H9 (cell line): ENCODE results near the gene PCDHA4. TPM values are rescaled to one million over a fixed set of nuclear protein-coding genes. Genes with fewer than 3 reads are reported as not detected.

Source experiments
- DNase-seq: peaks from one replicate; pipeline ENCODE4 v3.0.0-alpha.2; 2017
- H2AFZ ChIP-seq: one replicate; pipeline ENCODE4 v1.6.1; 2013; ENCODE audit warnings: mild to moderate bottlenecking, low read length, control low read depth, moderate library complexity
- H2AK5ac ChIP-seq: 2 replicates; pipeline ENCODE4 v1.6.1; 2013; ENCODE audit warnings: low read length, control low read depth, mixed read lengths; ENCODE audit not compliant: insufficient read length
- H2BK120ac ChIP-seq: one replicate; pipeline ENCODE4 v1.6.1; 2013; ENCODE audit warnings: low read depth, mild to moderate bottlenecking, low read length, control low read depth, inconsistent platforms; ENCODE audit not compliant: poor library complexity, severe bottlenecking
- H2BK12ac ChIP-seq: 2 replicates; pipeline ENCODE4 v1.6.1; 2013; ENCODE audit warnings: low read length, control low read depth, mixed read lengths, low read depth; ENCODE audit not compliant: insufficient read length
- H2BK15ac ChIP-seq: 2 replicates; pipeline ENCODE4 v1.6.1; 2013; ENCODE audit warnings: low read depth, low read length, control low read depth
- H2BK20ac ChIP-seq: one replicate; pipeline ENCODE4 v1.6.1; 2013; ENCODE audit warnings: low read depth, mild to moderate bottlenecking, low read length, control low read depth, inconsistent platforms; ENCODE audit not compliant: poor library complexity, severe bottlenecking
- H2BK5ac ChIP-seq: 2 replicates; pipeline ENCODE4 v1.6.1; 2013; ENCODE audit warnings: low read length, control low read depth, mixed read lengths; ENCODE audit not compliant: insufficient read length
- H3K14ac ChIP-seq: 2 replicates; pipeline ENCODE4 v1.6.1; 2013; ENCODE audit warnings: low read length, control low read depth; ENCODE audit not compliant: insufficient read depth
- H3K18ac ChIP-seq: 2 replicates; pipeline ENCODE4 v1.6.1; 2013; ENCODE audit warnings: low read depth, mild to moderate bottlenecking, mixed read lengths, low read length, control low read depth; ENCODE audit not compliant: insufficient read length
- H3K23ac ChIP-seq: 2 replicates; pipeline ENCODE4 v1.6.1; 2013; ENCODE audit warnings: low read length, control low read depth, mixed read lengths, low read depth; ENCODE audit not compliant: insufficient read length
- H3K23me2 ChIP-seq: 2 replicates; pipeline ENCODE4 v1.6.1; 2013; ENCODE audit warnings: low read depth, mild to moderate bottlenecking, mixed read lengths, low read length, control low read depth; ENCODE audit not compliant: insufficient read length, poor library complexity, severe bottlenecking
- H3K27ac ChIP-seq: 2 replicates; pipeline ENCODE4 v1.5.1; 2013; ENCODE audit warnings: low read length, control low read depth, mixed read lengths, low read depth; ENCODE audit not compliant: insufficient read length
- H3K27me3 ChIP-seq: 2 replicates; pipeline ENCODE4 v1.6.1; 2013; ENCODE audit warnings: low read length, control low read depth, inconsistent platforms; ENCODE audit not compliant: insufficient read depth
- H3K4ac ChIP-seq: 2 replicates; pipeline ENCODE4 v1.6.1; 2013; ENCODE audit warnings: low read depth, mild to moderate bottlenecking, control low read depth, inconsistent platforms, low read length, moderate library complexity
- H3K4me1 ChIP-seq: 2 replicates; pipeline ENCODE4 v1.6.1; 2013; ENCODE audit warnings: low read length, control low read depth, inconsistent platforms; ENCODE audit not compliant: insufficient read depth
- H3K4me2 ChIP-seq: 2 replicates; pipeline ENCODE4 v1.6.1; 2013; ENCODE audit warnings: low read length, control low read depth, mixed read lengths; ENCODE audit not compliant: insufficient read length, insufficient read depth
- H3K56ac ChIP-seq: 2 replicates; pipeline ENCODE4 v1.6.1; 2013; ENCODE audit warnings: low read depth, mild to moderate bottlenecking, mixed read lengths, low read length, control low read depth; ENCODE audit not compliant: insufficient read length
- H3K79me1 ChIP-seq: 2 replicates; pipeline ENCODE4 v1.6.1; 2013; ENCODE audit warnings: low read depth, mild to moderate bottlenecking, moderate library complexity, low read length, control low read depth, inconsistent platforms; ENCODE audit not compliant: insufficient read depth, poor library complexity, severe bottlenecking
- H3K79me2 ChIP-seq: 2 replicates; pipeline ENCODE4 v1.6.1; 2013; ENCODE audit warnings: low read length, control low read depth, inconsistent platforms; ENCODE audit not compliant: insufficient read depth
- H3K9ac ChIP-seq: 2 replicates; pipeline ENCODE4 v1.6.1; 2013; ENCODE audit warnings: low read length, control low read depth, mixed read lengths; ENCODE audit not compliant: insufficient read length; ENCODE audit errors: extremely low read depth
- H3K9me3 ChIP-seq: one replicate; pipeline ENCODE4 v1.6.1; 2013; ENCODE audit warnings: low read depth, low read length, inconsistent platforms; ENCODE audit not compliant: control insufficient read depth
- H3T11ph ChIP-seq: one replicate; pipeline ENCODE4 v1.6.1; 2013; ENCODE audit warnings: mild to moderate bottlenecking, low read length, control low read depth, inconsistent platforms
- H4K20me1 ChIP-seq: one replicate; pipeline ENCODE4 v1.6.1; 2013; ENCODE audit not compliant: control insufficient read depth, insufficient read length, insufficient read depth
- H4K5ac ChIP-seq: 2 replicates; pipeline ENCODE4 v1.6.1; 2013; ENCODE audit warnings: low read depth, mild to moderate bottlenecking, mixed read lengths, low read length, control low read depth; ENCODE audit not compliant: insufficient read length
- H4K8ac ChIP-seq: replicated peaks from 2 replicates; pipeline ENCODE4 v1.6.1; 2013; ENCODE audit warnings: low read length, control low read depth, mixed read lengths, low read depth; ENCODE audit not compliant: insufficient read length
- H4K91ac ChIP-seq: 2 replicates; pipeline ENCODE4 v1.6.1; 2013; ENCODE audit warnings: low read depth, mild to moderate bottlenecking, moderate library complexity, mixed read lengths, low read length, control low read depth; ENCODE audit not compliant: insufficient read length
- H3K27ac Mint-ChIP-seq, 3 experiments: 2 replicates in 2 of 3; 3 replicates in 1 of 3; pipeline ENCODE4 v1.8.0; 2020 to 2021; ENCODE audit warnings: mixed read lengths in 3 of 3, mild to moderate bottlenecking in 1 of 3, moderate library complexity in 1 of 3
- H3K27me3 Mint-ChIP-seq: 2 replicates; pipeline ENCODE4 v1.8.0; 2021; ENCODE audit warnings: low read depth, mild to moderate bottlenecking, moderate library complexity, mixed read lengths
- H3K36me3 Mint-ChIP-seq, 3 experiments: 2 replicates in 2 of 3; 3 replicates in 1 of 3; pipeline ENCODE4 v1.8.0; 2020 to 2021; ENCODE audit warnings: low read depth in 3 of 3, mixed read lengths in 3 of 3; ENCODE audit not compliant: insufficient read depth in 1 of 3
- H3K4me1 Mint-ChIP-seq, 2 experiments: 2 replicates each; pipeline ENCODE4 v1.8.0; 2020; ENCODE audit warnings: mixed read lengths in 2 of 2
- H3K4me3 Mint-ChIP-seq, 2 experiments: 2 replicates in 1 of 2; 3 replicates in 1 of 2; pipeline ENCODE4 v1.8.0; 2020 to 2021; ENCODE audit warnings: mild to moderate bottlenecking in 2 of 2, mixed read lengths in 2 of 2, moderate library complexity in 1 of 2
- H3K9me3 Mint-ChIP-seq, 2 experiments: 2 replicates in 1 of 2; 3 replicates in 1 of 2; pipeline ENCODE4 v1.8.0; 2020; ENCODE audit warnings: mild to moderate bottlenecking in 2 of 2, mixed read lengths in 2 of 2, moderate library complexity in 1 of 2
- WGBS: extraction: QIAGEN DNeasy Blood & Tissue Kit; methylation state at CpG from one replicate; pipeline ENCODE4 v1.1.7; 2013; ENCODE audit warnings: missing lambda C conversion rate, low lambda C conversion rate, mixed read lengths; ENCODE audit not compliant: insufficient read length; ENCODE audit errors: extremely low coverage; 5-methylcytosine and 5-hydroxymethylcytosine counted together
- total RNA-seq: library from RNA; stranded (reverse); gene quantifications from 2 replicates; pipeline ENCODE4 v1.2.1, GENCODE V29; 2021
- TF ChIP-seq, protein P1 (sequence below): fragments of 200-600 bp; sonication (generic); conservative IDR thresholded peaks from 3 replicates; pipeline ENCODE4 v1.8.0; 2021; ENCODE audit warnings: antibody characterized with exemption, mild to moderate bottlenecking

PCDHA4 gene
- total RNA-seq, 1 experiment from 2014 or later = 3.5 TPM

DNA sequence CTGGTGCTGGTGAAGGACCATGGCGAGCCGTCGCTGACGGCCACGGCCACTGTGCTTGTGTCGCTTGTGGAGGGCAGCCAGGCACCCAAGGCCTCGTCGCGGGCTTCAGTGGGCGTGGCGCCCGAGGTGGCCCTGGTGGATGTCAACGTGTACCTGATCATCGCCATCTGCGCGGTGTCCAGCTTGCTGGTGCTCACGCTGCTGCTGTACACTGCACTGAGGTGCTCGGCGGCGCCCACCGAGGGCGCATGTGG is 51.0 kb downstream of the PCDHA4 start:
- Histone ChIP-seq H2BK120ac (no peak overlapping the region), H3K79me2 (no peaks in the 10 kb centered on the region), H3K23me2 (no peaks in the 10 kb centered on the region), H4K20me1 (no peaks in the 10 kb centered on the region), H3K56ac (no peak overlapping the region), H3K23ac (no peak overlapping the region), H2BK12ac (no peak overlapping the region), H4K91ac (no peak overlapping the region), H2AFZ (no peak overlapping the region), H3K9ac (no peak overlapping the region), H2BK20ac (no peak overlapping the region), H3K4me2 (no peak overlapping the region), H3K27ac (no peak overlapping the region), H3K79me1 (no peaks in the 10 kb centered on the region), H3K4me1 (no peaks in the 10 kb centered on the region), H4K5ac (no peak overlapping the region), H3K14ac (no peak overlapping the region), H2BK5ac (no peak overlapping the region), H2BK15ac (no peak overlapping the region), H2AK5ac (no peak overlapping the region), H3K9me3 (peaks cover 9% of the 10 kb centered on the region), H3K4ac (no peak overlapping the region), H3K27me3 (no peaks in the 10 kb centered on the region), H3T11ph (no peak overlapping the region), H3K18ac (no peak overlapping the region), H4K8ac (no peak overlapping the region)
- no peak for DNase-seq
- Mint-ChIP-seq H3K36me3 (peaks cover 37 to 55% (median 39%) of the 10 kb centered on the region in 3 experiments), H3K27me3 (no peaks in the 10 kb centered on the region), H3K9me3 (peaks cover 34 to 48% of the 10 kb centered on the region in 2 experiments), H3K4me1 (peaks cover 6 to 13% of the 10 kb centered on the region in 2 experiments; a peak in 3 of 4 replicates), H3K4me3 (peak overlapping the region in 1 of 2 experiments; percentile 36; a peak in 1 of 5 replicates), H3K27ac (no peak overlapping the region)
- TF ChIP-seq, protein P1, sequence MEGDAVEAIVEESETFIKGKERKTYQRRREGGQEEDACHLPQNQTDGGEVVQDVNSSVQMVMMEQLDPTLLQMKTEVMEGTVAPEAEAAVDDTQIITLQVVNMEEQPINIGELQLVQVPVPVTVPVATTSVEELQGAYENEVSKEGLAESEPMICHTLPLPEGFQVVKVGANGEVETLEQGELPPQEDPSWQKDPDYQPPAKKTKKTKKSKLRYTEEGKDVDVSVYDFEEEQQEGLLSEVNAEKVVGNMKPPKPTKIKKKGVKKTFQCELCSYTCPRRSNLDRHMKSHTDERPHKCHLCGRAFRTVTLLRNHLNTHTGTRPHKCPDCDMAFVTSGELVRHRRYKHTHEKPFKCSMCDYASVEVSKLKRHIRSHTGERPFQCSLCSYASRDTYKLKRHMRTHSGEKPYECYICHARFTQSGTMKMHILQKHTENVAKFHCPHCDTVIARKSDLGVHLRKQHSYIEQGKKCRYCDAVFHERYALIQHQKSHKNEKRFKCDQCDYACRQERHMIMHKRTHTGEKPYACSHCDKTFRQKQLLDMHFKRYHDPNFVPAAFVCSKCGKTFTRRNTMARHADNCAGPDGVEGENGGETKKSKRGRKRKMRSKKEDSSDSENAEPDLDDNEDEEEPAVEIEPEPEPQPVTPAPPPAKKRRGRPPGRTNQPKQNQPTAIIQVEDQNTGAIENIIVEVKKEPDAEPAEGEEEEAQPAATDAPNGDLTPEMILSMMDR = no peak
- WGBS = no CpG with 5 or more reads among the region's 22 CpGs
